WI38 (cell line): Measurements from ENCODE around the gene ANKS1B.

Source experiments
- H3K4me3 ChIP-seq: 2 replicates; pipeline ENCODE4 v1.5.1; 2011; ENCODE audit warnings: low read depth, mild to moderate bottlenecking, control low read depth, low read length
- TF ChIP-seq, protein P1 (sequence below): IDR thresholded peaks from 2 replicates; pipeline ENCODE4 v1.5.1; 2012; ENCODE audit warnings: low read depth, mild to moderate bottlenecking, control low read depth, low read length

The ANKS1B gene

DNA sequence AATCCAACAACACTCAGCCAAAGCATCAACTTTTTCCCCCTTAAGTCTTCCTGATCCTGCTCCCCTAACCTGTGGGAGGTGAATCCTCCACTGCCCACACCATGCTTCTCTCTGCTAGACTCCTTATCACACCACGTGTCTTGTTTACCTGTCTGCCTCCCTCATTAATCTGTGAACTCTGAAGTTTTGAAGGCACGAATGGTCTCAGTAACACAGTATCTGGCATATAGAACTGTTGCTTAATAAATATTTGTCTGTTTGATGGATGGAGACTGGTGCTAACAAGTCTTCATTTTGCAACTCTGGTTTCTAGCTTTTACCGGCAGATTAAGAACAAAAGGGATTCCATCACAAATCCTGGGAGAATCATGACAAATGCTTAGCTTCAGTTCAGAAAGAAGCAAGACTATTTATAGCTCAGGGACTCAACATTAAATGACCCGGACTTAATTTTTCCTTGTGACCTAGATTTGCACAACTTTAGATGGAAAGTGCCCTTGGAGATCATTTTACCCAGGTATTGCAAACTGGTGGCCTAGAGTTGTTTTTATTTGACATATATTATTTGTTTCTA lies 1072.2 kb downstream of the ANKS1B start:
- no peak overlapping the region for H3K4me3 ChIP-seq
- TF ChIP-seq, protein P1, sequence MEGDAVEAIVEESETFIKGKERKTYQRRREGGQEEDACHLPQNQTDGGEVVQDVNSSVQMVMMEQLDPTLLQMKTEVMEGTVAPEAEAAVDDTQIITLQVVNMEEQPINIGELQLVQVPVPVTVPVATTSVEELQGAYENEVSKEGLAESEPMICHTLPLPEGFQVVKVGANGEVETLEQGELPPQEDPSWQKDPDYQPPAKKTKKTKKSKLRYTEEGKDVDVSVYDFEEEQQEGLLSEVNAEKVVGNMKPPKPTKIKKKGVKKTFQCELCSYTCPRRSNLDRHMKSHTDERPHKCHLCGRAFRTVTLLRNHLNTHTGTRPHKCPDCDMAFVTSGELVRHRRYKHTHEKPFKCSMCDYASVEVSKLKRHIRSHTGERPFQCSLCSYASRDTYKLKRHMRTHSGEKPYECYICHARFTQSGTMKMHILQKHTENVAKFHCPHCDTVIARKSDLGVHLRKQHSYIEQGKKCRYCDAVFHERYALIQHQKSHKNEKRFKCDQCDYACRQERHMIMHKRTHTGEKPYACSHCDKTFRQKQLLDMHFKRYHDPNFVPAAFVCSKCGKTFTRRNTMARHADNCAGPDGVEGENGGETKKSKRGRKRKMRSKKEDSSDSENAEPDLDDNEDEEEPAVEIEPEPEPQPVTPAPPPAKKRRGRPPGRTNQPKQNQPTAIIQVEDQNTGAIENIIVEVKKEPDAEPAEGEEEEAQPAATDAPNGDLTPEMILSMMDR, result no peak

- TF ChIP-seq, protein P1, result no peak
These were observed 1073.3 kb downstream of the ANKS1B start for GRCh38 chr12:98911396-98911795.

GRCh38 chr12:98909746-98910145 lies 1075.0 kb downstream of the ANKS1B start:
- no peak overlapping the region for H3K4me3 ChIP-seq
- TF ChIP-seq, protein P1, result no peak

More at GRCh38 chr12:98911396-98911795, 1073.3 kb downstream of the ANKS1B start:
- H3K4me3 ChIP-seq, result no peak overlapping the region

DNA sequence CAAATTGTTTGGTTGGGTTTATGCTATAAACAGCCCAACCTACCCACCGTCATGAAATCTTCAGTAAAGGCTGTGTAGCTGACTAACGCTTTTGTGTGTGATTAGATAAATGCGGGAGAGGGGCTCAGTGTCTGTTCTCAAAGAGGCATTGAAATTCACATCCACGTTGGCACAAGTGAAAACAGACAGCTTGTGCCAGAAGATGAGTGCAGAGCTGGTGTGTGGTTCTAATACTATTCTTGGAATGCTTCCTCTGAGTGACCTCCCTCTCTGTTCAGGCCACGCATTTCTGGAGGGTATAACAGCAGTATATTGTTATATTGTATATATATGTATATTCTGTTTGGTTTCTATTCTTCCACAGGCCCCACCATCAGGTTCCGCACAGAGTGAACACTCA lies 1075.9 kb downstream of the ANKS1B start:
- TF ChIP-seq, protein P1, result no peak
- no peak overlapping the region for H3K4me3 ChIP-seq

GRCh38 chr12:98903875-98904274 lies 1080.9 kb downstream of the ANKS1B start:
- TF ChIP-seq, protein P1, result no peak
- H3K4me3 ChIP-seq, result no peak overlapping the region

- H3K4me3 ChIP-seq, result no peak overlapping the region
- TF ChIP-seq, protein P1, result no peak
These were observed 1083.5 kb downstream of the ANKS1B start for GRCh38 chr12:98901189-98901588.

- H3K4me3 ChIP-seq, result no peak overlapping the region
- TF ChIP-seq, protein P1, result no peak
These were observed 1087.8 kb downstream of the ANKS1B start for GRCh38 chr12:98896938-98897337.
